HEK293T (cell line): ENCODE data around the gene C1S.

Experiments
- ARNT ChIP-seq: fragments of 450-650 bp; IDR thresholded peaks from 2 replicates; pipeline ENCODE4 v1.6.1; 2017; ENCODE audit warnings: mild to moderate bottlenecking
- BHLHE40 ChIP-seq: fragments of 450-650 bp; IDR thresholded peaks from 2 replicates; pipeline ENCODE4 v1.6.1; 2016; ENCODE audit warnings: mild to moderate bottlenecking, moderate library complexity, borderline replicate concordance
- ELF4 ChIP-seq: fragments of 450-650 bp; IDR thresholded peaks from 2 replicates; pipeline ENCODE4 v1.6.1; 2017; ENCODE audit warnings: antibody characterized with exemption
- FOXK2 ChIP-seq: fragments of 450-650 bp; IDR thresholded peaks from 2 replicates; pipeline ENCODE4 v1.6.1; 2016; ENCODE audit warnings: mild to moderate bottlenecking
- FOXM1 ChIP-seq: fragments of 450-650 bp; IDR thresholded peaks from 2 replicates; pipeline ENCODE4 v1.6.1; 2017; ENCODE audit warnings: mild to moderate bottlenecking, borderline replicate concordance
- LEF1 ChIP-seq: fragments of 450-650 bp; IDR thresholded peaks from 2 replicates; pipeline ENCODE4 v1.6.1; 2017; ENCODE audit warnings: mild to moderate bottlenecking, borderline replicate concordance
- ZNF384 ChIP-seq: fragments of 450-650 bp; IDR thresholded peaks from 2 replicates; pipeline ENCODE4 v1.6.1; 2016

DNA sequence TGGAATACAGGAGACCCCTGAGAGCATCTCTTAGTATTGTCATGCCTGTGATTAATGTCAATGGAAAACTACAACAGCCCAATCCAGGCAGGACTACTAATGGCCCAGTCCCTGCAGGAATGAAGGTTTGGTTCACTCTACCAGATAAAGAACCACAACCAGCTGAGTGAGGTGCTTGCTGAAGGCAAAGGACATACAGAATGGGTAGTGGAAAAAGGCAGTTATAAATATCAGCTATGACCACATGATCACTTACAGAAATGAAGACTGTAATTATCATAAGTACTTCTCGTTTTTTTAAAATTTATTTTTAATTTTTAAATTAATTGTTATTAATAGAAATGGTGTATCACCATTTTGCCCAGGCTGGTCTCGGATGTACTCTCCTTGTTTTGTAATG lies 25.1 kb upstream of the C1S start:
- TF ChIP-seq ARNT (no peak), LEF1 (no peak), FOXK2 (no peak), ZNF384 (no peak), ELF4 (no peak), FOXM1 (no peak), BHLHE40 (no peak)
